HepG2 (cell line): ENCODE measurements around the gene LZTR1. TPM values are rescaled to one million over a fixed set of nuclear protein-coding genes. Genes with fewer than 3 reads are reported as not detected.

ENCODE experiments used
- ATAC-seq: fragments of 200-7000 bp; cut with Tn5 transposase; 3 replicates; pipeline ENCODE4 v1.9.1; 2020; ENCODE audit warnings: mild to moderate bottlenecking, moderate library complexity
- BruUV-seq: library from RNA; stranded (reverse); fragments of 400-500 nt; replicated peaks from 2 replicates; lab custom pipeline; 2021; lab: Mats Ljungman, UMichigan
- CTCF ChIA-PET: fragments of 300-600 bp; formaldehyde crosslinking; extraction: SDS; loops from one replicate; lab custom pipeline; 2021; ENCODE audit warnings: low total read pairs, inconsistent platforms, low intra/inter-chr PET ratio; lab: Yijun Ruan, JAX
- POLR2A ChIA-PET: fragments of 350-600 bp; sonication (Branson Sonifier 250); formaldehyde crosslinking; loops from one replicate; lab custom pipeline; 2020; ENCODE audit warnings: antibody characterized with exemption, inconsistent platforms; lab: Yijun Ruan, JAX
- DNase-seq: peaks from one replicate; pipeline ENCODE4 v3.0.0-alpha.2; 2015; ENCODE audit warnings: low spot score
- FAIRE-seq: peaks from 3 replicates; lab custom pipeline; 2011; peaks lifted over from hg19 to GRCh38; lab: Jason Lieb, UNC
- H2AFZ ChIP-seq: one replicate; pipeline ENCODE4 v1.6.1; 2011; ENCODE audit warnings: low read length, inconsistent platforms
- H3K27ac ChIP-seq: fragments of 300-600 bp; 3 replicates; pipeline ENCODE4 v1.8.0; 2011; ENCODE audit warnings: mixed run types, mild to moderate bottlenecking, mixed read lengths, low read length, inconsistent platforms; ENCODE audit not compliant: insufficient read depth; ENCODE audit errors: extremely low read length
- H3K27me3 ChIP-seq, 2 experiments: fragments of 200-600 bp in 1 of 2; 2 replicates in 1 of 2; 3 replicates in 1 of 2; pipeline versions ENCODE4 v1.6.0 to v1.8.0; 2011; ENCODE audit warnings: low read length in 2 of 2, mild to moderate bottlenecking in 2 of 2, moderate library complexity in 2 of 2, inconsistent platforms in 1 of 2; ENCODE audit not compliant: insufficient read depth in 2 of 2, control insufficient read depth in 1 of 2
- H3K36me3 ChIP-seq, 2 experiments: fragments of 200-600 bp in 1 of 2; replicated peaks in 1 of 2; 2 replicates in 1 of 2; 3 replicates in 1 of 2; pipeline versions ENCODE4 v1.5.1 to v1.8.0; 2011; ENCODE audit warnings: low read length in 2 of 2, inconsistent platforms in 1 of 2; ENCODE audit not compliant: insufficient read depth in 2 of 2, control insufficient read depth in 1 of 2
- H3K4me1 ChIP-seq: 2 replicates; pipeline ENCODE4 v1.5.1; 2012; ENCODE audit warnings: low read length, inconsistent platforms; ENCODE audit not compliant: insufficient read depth
- H3K4me2 ChIP-seq: 2 replicates; pipeline ENCODE4 v1.6.0; 2011; ENCODE audit warnings: low read depth, low read length, inconsistent platforms
- H3K4me3 ChIP-seq, 3 experiments: fragments of 200-600 bp in 1 of 3; sonication (generic), shearing (Covaris generic) in 1 of 3; replicated peaks in 1 of 3; 2 replicates each; pipeline ENCODE4 v1.5.1; 2011 to 2016; ENCODE audit warnings: low read length in 3 of 3, inconsistent platforms in 2 of 3, low read depth in 2 of 3, mild to moderate bottlenecking in 2 of 3, control low read depth in 1 of 3, mixed read lengths in 1 of 3; ENCODE audit not compliant: insufficient read depth in 1 of 3
- H3K79me2 ChIP-seq: one replicate; pipeline ENCODE4 v1.6.1; 2011; ENCODE audit warnings: low read length, inconsistent platforms; ENCODE audit not compliant: insufficient read depth
- H3K9ac ChIP-seq: 2 replicates; pipeline ENCODE4 v1.6.0; 2011; ENCODE audit warnings: mild to moderate bottlenecking, low read depth, low read length, inconsistent platforms; ENCODE audit not compliant: insufficient read depth
- H3K9me3 ChIP-seq: 2 replicates; pipeline ENCODE4 v1.5.1; 2012; ENCODE audit warnings: mild to moderate bottlenecking, low read length
- H4K20me1 ChIP-seq: 2 replicates; pipeline ENCODE4 v1.6.0; 2011; ENCODE audit warnings: inconsistent platforms, mild to moderate bottlenecking, low read length, moderate library complexity; ENCODE audit not compliant: insufficient read depth
- DZIP1 ChIP-seq: sonication (generic); formaldehyde crosslinking; IDR thresholded peaks from 2 replicates; pipeline ENCODE4 v1.5.0; 2020; ENCODE audit warnings: mild to moderate bottlenecking, missing genetic modification reagents
- HNF4A ChIP-seq: sonication (generic); formaldehyde crosslinking; IDR thresholded peaks from 2 replicates; pipeline ENCODE4 v1.4.0; 2020; ENCODE audit warnings: missing genetic modification reagents
- HNF4G ChIP-seq, 2 experiments: sonication (generic) in 1 of 2; formaldehyde crosslinking in 1 of 2; IDR thresholded peaks; 2 replicates each; pipeline versions ENCODE4 v1.4.0 to v1.6.1; 2011 to 2020; ENCODE audit warnings: borderline replicate concordance in 2 of 2, low read depth in 2 of 2, mild to moderate bottlenecking in 2 of 2, low read length in 1 of 2, missing genetic modification reagents in 1 of 2, moderate library complexity in 1 of 2
- LBX2 ChIP-seq: sonication (generic); formaldehyde crosslinking; IDR thresholded peaks from 2 replicates; pipeline ENCODE4 v1.5.0; 2020; ENCODE audit warnings: missing genetic modification reagents, mild to moderate bottlenecking, borderline replicate concordance
- MED1 ChIP-seq: sonication (generic); formaldehyde crosslinking; IDR thresholded peaks from 2 replicates; pipeline ENCODE4 v1.4.0; 2020; ENCODE audit warnings: missing genetic modification reagents
- NCOR1 ChIP-seq: fragments of 200-600 bp; sonication (generic); IDR thresholded peaks from 2 replicates; pipeline ENCODE4 v1.7.0; 2017; ENCODE audit warnings: antibody characterized with exemption, low read length, borderline replicate concordance
- PAXIP1 ChIP-seq: sonication (generic); formaldehyde crosslinking; conservative IDR thresholded peaks from 2 replicates; pipeline ENCODE4 v1.4.0; 2020; ENCODE audit warnings: mild to moderate bottlenecking, missing genetic modification reagents, moderate library complexity
- POLR2AphosphoS5 ChIP-seq: IDR thresholded peaks from 2 replicates; pipeline ENCODE4 v1.6.1; 2012; ENCODE audit warnings: low read depth, low read length
- ZNF446 ChIP-seq: sonication (generic); formaldehyde crosslinking; IDR thresholded peaks from 2 replicates; pipeline ENCODE4 v1.5.0; 2020; ENCODE audit warnings: mild to moderate bottlenecking, missing genetic modification reagents
- ZNF644 ChIP-seq: IDR thresholded peaks from 2 replicates; pipeline ENCODE4 v1.6.1; 2016; ENCODE audit warnings: low read depth
- WGBS: methylation state at CpG from one replicate; pipeline ENCODE4 v1.1.6; 2017; ENCODE audit warnings: low lambda C conversion rate; 5-methylcytosine and 5-hydroxymethylcytosine counted together
- in situ Hi-C: cut with HindIII; loops from 2 replicates; pipeline ENCODE4 v1.10.0; 2017; ENCODE audit warnings: low pct_unique_long_range_greater_than_20kb; ENCODE audit not compliant: extremely low pct_ligation_motif_present
- intact Hi-C: fragments of 100-400 bp; cut with micrococcal nuclease; formaldehyde crosslinking; loops from one replicate; pipeline ENCODE4 v1.10.0; 2022; ENCODE audit not compliant: unreplicated experiment
- polyA plus RNA-seq, 8 experiments: library from polyadenylated mRNA; depleted of rRNA in 3 of 8; stranded (reverse) in 7 of 8; unstranded in 1 of 8; fragments of >200 nt; fragmentation: Illumina TruSeq in 4 of 8; extraction: Trizol in 4 of 8; gene quantifications; 2 replicates each; pipeline versions ENCODE4 v1.2.1 to v1.2.3, GENCODE V29; 2011 to 2016; ENCODE audit warnings: low read depth in 4 of 8, missing spikeins in 1 of 8, mixed read lengths in 1 of 8; ENCODE audit not compliant: insufficient read depth in 1 of 8
- total RNA-seq, 5 experiments: library from RNA; depleted of rRNA; stranded (reverse); fragments of >200 nt; fragmentation: Illumina TruSeq; extraction: Trizol; gene quantifications; 2 replicates each; pipeline ENCODE4 v1.2.3, GENCODE V29; 2016; ENCODE audit warnings: low read depth in 1 of 5

LZTR1 gene
- total and polyA plus RNA-seq, 2 of the 13 experiments (the other 11 are each of a cell fraction or from before 2014, with no cell fraction given), result 21.8 to 22.4 TPM

GRCh38 chr22:20946991-20947390, 35.1 kb upstream of the LZTR1 start:
- peaks cover 5 to 45% of the 10 kb centered on the region in 2 experiments for H3K36me3 ChIP-seq
- no peaks in the 10 kb centered on the region for H3K9me3 ChIP-seq
- POLR2A ChIA-PET, result interaction anchor here (0.6 to 1.2 kb wide), 2 partner anchors 10 to 61 kb away, joined by 3 to 4 read pairs; no protein-coding TSS in a partner anchor
- ATAC-seq (no peak), FAIRE-seq (no peak)
- no peak overlapping the region for H3K4me3 ChIP-seq
- H3K27ac ChIP-seq, result peak overlapping the region; percentile 3
- TF ChIP-seq LBX2, result no peak
- 0 out of 2 replicates have a peak, but pooled peaks have one; percentile 6 for TF ChIP-seq ZNF446 (CRISPR knock-in tag)
- TF ChIP-seq, all 625 proteins: peak for 1
- Histone ChIP-seq H3K79me2 (peaks cover 85% of the 10 kb centered on the region), H3K4me1 (peaks cover 94% of the 10 kb centered on the region), H4K20me1 (peaks cover 69% of the 10 kb centered on the region), H3K27me3 (no peaks in the 10 kb centered on the region), H2AFZ (no peak overlapping the region), H3K4me2 (peak overlapping the region; percentile 1; the same call in 1 of the 2 replicates), H3K9ac (no peak overlapping the region)
- no peak for DNase-seq
- in situ Hi-C loops, result no loop called here
- no TSS peak for BruUV-seq
- intact Hi-C loops, result no loop called here
- CTCF ChIA-PET, result no interaction called here
- 100% methylated on average over 1 of the region's 1 CpG for whole genome bisulfite sequencing

GRCh38 chr22:20948450-20948849, 33.6 kb upstream of the LZTR1 start:
- intact Hi-C loops (loop anchor here (2.0 kb wide), 1 partner anchor 64 kb away; no protein-coding TSS in a partner anchor), in situ Hi-C loops (no loop called here)
- DNase-seq (no peak), FAIRE-seq (no peak), ATAC-seq (no peak)
- Histone ChIP-seq H3K9ac (peak overlapping the region; percentile 31), H3K27me3 (no peaks in the 10 kb centered on the region), H3K79me2 (peaks cover 83% of the 10 kb centered on the region), H2AFZ (no peak overlapping the region), H3K36me3 (peaks cover 5 to 38% of the 10 kb centered on the region in 2 experiments), H3K4me2 (peak overlapping the region; percentile 72), H3K4me1 (peaks cover 97% of the 10 kb centered on the region), H3K9me3 (no peaks in the 10 kb centered on the region), H3K4me3 (peak overlapping the region in 2 of 3 experiments; percentile 12 to 35; a peak in 3 of 6 replicates), H3K27ac (peak overlapping the region; percentile 82), H4K20me1 (peaks cover 55% of the 10 kb centered on the region)
- 40% methylated on average over 5 of the region's 5 CpGs for WGBS
- CTCF ChIA-PET, result no interaction called here
- POLR2A ChIA-PET, result no interaction called here
- no TSS peak for BruUV-seq
- TF ChIP-seq PAXIP1 (CRISPR knock-in tag) (0 out of 2 replicates have a peak, but pooled peaks have one; percentile 19), HNF4G (IDR thresholded peaks at IDR 0.05; ENCODE audit: borderline replicate concordance, low read depth, low read length) (0 out of 2 replicates have a peak, but pooled peaks have one; percentile 24), HNF4G (CRISPR knock-in tag; IDR thresholded peaks at IDR 0.05; ENCODE audit: borderline replicate concordance, low read depth) (no peak), MED1 (CRISPR knock-in tag) (0 out of 2 replicates have a peak, but pooled peaks have one; percentile 29), ZNF644 (0 out of 2 replicates have a peak, but pooled peaks have one; percentile 25), DZIP1 (CRISPR knock-in tag) (no peak), HNF4A (peak; percentile 74), POLR2AphosphoS5 (0 out of 2 replicates have a peak, but pooled peaks have one; percentile 2), NCOR1 (0 out of 2 replicates have a peak, but pooled peaks have one; percentile 10)
